Measurements from ENCODE around the gene RIMS1.

GRCh38 chr6:72031471-72031870 lies 145.1 kb downstream of the RIMS1 start:
- TF ChIP-seq CTCF (IDR thresholded peaks at IDR 0.05; ENCODE audit: insufficient read depth, low read depth, low read length) = no peak
- TF ChIP-seq EZH2 (IDR thresholded peaks at IDR 0.05; ENCODE audit: insufficient read depth, low read length) = no peak

Measured in astrocyte (in vitro differentiated cells and primary cell).